ENCODE results near the gene FLT3. TPM values are rescaled to one million over a fixed set of nuclear protein-coding genes. Genes with fewer than 3 reads are reported as not detected.

Gene FLT3
- total RNA-seq, 1 donor from 2014 or later = not detected

DNA sequence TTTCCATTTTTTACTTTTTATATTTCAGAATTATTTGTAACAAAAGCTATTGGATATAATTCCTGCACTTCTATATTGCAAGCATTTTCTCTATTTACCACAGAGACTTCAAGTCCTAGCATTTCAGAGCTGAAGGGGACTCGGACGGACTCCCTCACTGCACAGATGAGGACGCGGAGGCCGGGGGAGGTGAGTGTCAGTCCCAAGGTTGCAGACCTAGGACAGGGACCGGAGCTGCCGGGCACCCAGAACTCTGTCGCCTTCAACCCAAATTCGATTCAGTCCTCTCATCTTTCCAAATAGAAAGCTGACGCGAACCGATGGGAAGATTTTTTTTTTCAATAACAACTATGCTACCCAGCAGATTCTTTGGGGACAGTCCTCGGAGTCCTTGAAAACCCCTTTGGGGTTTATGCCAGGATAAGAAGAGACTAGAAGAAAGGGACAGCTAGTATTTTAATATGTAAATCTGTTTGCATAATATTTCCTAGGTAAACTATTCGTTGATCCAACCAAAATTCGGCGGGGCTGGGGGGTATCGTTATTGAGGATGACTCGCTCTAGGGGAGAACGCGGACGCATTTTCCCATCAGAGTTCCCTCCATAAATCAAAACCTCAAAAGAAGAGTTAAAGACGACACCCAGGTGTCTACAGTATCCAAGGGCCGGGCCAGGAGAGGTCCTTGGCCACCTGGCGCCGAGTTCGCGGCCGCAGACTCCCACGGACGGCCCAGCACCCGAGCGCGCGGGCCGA, 803 bp downstream of the FLT3 start:
- H3K9me3 Mint-ChIP-seq (ENCODE audit: unreplicated experiment) = no peaks in the 10 kb centered on the region
- TF ChIP-seq, protein P1, sequence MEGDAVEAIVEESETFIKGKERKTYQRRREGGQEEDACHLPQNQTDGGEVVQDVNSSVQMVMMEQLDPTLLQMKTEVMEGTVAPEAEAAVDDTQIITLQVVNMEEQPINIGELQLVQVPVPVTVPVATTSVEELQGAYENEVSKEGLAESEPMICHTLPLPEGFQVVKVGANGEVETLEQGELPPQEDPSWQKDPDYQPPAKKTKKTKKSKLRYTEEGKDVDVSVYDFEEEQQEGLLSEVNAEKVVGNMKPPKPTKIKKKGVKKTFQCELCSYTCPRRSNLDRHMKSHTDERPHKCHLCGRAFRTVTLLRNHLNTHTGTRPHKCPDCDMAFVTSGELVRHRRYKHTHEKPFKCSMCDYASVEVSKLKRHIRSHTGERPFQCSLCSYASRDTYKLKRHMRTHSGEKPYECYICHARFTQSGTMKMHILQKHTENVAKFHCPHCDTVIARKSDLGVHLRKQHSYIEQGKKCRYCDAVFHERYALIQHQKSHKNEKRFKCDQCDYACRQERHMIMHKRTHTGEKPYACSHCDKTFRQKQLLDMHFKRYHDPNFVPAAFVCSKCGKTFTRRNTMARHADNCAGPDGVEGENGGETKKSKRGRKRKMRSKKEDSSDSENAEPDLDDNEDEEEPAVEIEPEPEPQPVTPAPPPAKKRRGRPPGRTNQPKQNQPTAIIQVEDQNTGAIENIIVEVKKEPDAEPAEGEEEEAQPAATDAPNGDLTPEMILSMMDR (IDR thresholded peaks at IDR 0.05; ENCODE audit: unreplicated experiment) = no peak
- no peak overlapping the region for H3K27ac Mint-ChIP-seq (ENCODE audit: unreplicated experiment)
- H3K4me1 Mint-ChIP-seq (ENCODE audit: unreplicated experiment) = peaks cover 3% of the 10 kb centered on the region
- H3K27me3 Mint-ChIP-seq (ENCODE audit: unreplicated experiment) = peaks cover 6% of the 10 kb centered on the region
- H3K4me3 Mint-ChIP-seq (ENCODE audit: unreplicated experiment) = peak overlapping the region; percentile 24
- no peaks in the 10 kb centered on the region for H3K36me3 Mint-ChIP-seq (ENCODE audit: low read depth, unreplicated experiment)
- DNase-seq (ENCODE audit: low spot score) = no peak

DNA sequence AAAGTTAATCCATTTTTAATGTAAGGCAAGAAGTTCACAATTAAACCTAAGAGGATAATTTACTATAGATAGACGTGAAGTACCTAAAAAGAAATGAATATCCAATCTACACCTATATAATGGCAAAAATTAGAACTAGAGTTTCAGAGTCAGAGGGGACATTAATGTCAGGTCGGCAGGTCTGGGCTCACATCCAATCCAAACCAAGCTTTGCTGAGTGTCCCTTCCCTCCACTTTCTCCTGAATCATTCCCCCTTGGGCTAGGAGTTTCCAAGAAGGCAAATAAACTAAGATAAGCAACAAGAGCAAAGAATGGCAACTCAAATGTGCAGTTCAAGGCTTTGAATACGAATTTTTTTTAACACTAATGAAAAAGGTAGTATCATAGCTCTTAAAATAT, 2.9 kb downstream of the FLT3 start:
- Mint-ChIP-seq H3K27me3 (ENCODE audit: unreplicated experiment) (peaks cover 7% of the 10 kb centered on the region), H3K27ac (ENCODE audit: unreplicated experiment) (no peak overlapping the region), H3K9me3 (ENCODE audit: unreplicated experiment) (no peaks in the 10 kb centered on the region), H3K4me1 (ENCODE audit: unreplicated experiment) (peaks cover 3% of the 10 kb centered on the region), H3K4me3 (ENCODE audit: unreplicated experiment) (no peak overlapping the region), H3K36me3 (ENCODE audit: low read depth, unreplicated experiment) (no peaks in the 10 kb centered on the region)
- no peak for DNase-seq (ENCODE audit: low spot score)
- TF ChIP-seq, protein P1 (IDR thresholded peaks at IDR 0.05; ENCODE audit: unreplicated experiment) = no peak

DNA sequence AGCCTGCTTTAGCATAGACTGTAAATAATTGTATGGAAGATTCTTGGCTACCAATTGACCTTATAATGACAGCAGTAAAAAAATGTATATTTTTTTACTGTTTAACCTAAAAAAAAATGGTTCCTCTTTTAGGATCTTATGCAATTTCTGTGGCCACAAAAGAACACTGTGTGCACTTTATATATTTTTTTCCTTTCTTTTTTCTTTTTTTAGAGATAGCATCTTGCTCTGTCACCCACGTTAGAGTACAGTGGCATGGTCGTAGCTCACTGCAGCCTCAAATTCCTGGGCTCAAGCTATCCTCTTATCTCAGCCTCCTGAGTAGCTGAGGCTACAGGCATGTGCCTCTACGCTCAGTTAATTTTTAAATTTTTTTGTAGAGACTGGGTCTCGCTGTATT, 6.1 kb downstream of the FLT3 start:
- Mint-ChIP-seq H3K36me3 (ENCODE audit: low read depth, unreplicated experiment) (no peaks in the 10 kb centered on the region), H3K9me3 (ENCODE audit: unreplicated experiment) (no peaks in the 10 kb centered on the region), H3K27me3 (ENCODE audit: unreplicated experiment) (peaks cover 5% of the 10 kb centered on the region), H3K4me3 (ENCODE audit: unreplicated experiment) (no peak overlapping the region), H3K27ac (ENCODE audit: unreplicated experiment) (no peak overlapping the region), H3K4me1 (ENCODE audit: unreplicated experiment) (peaks cover under 1% of the 10 kb centered on the region)
- TF ChIP-seq, protein P1 (IDR thresholded peaks at IDR 0.05; ENCODE audit: unreplicated experiment) = no peak
- no peak for DNase-seq (ENCODE audit: low spot score)

DNA sequence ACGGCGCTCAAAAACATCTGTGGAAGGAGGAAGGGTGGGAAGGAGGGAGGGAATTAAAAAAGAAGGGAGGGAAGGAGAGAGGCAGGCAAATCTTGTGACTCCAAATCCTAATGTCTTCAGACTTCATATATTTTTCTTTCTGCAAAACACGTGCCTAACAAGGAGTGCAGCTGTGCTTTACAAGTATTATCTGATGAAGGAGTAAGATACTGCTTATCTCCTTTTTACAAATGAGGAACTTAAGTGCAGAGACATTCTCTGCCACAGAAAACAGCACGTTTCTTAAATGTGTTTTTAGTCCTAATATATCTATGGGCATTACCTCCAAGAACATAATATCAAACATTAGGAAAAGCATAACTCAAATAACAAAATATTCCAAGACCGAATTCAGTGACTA, 6.5 kb downstream of the FLT3 start:
- H3K27ac Mint-ChIP-seq (ENCODE audit: unreplicated experiment) = no peak overlapping the region
- H3K4me1 Mint-ChIP-seq (ENCODE audit: unreplicated experiment) = no peaks in the 10 kb centered on the region
- TF ChIP-seq, protein P1 (IDR thresholded peaks at IDR 0.05; ENCODE audit: unreplicated experiment) = no peak
- H3K9me3 Mint-ChIP-seq (ENCODE audit: unreplicated experiment) = no peaks in the 10 kb centered on the region
- no peak for DNase-seq (ENCODE audit: low spot score)
- no peak overlapping the region for H3K4me3 Mint-ChIP-seq (ENCODE audit: unreplicated experiment)
- no peaks in the 10 kb centered on the region for H3K36me3 Mint-ChIP-seq (ENCODE audit: low read depth, unreplicated experiment)
- H3K27me3 Mint-ChIP-seq (ENCODE audit: unreplicated experiment) = peaks cover 5% of the 10 kb centered on the region

DNA sequence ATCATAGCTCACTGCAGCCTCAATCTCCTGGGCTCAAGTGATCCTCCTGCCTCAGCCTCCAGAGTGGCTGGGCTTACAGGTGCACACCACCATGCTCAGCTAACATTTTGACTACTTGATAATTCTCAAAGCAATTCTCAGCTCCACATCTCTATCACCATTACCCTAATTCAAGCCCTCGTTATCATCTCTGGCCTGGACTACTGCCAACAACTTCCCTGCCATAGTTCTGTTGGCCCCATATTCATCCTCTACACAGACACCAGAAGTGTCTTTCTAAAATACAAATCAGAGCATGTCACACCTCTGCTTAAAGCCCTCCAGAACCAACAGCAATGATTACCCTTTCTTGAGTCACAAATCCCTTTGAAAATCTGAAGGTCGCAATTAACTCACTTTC, 7.9 kb downstream of the FLT3 start:
- Mint-ChIP-seq H3K9me3 (ENCODE audit: unreplicated experiment) (no peaks in the 10 kb centered on the region), H3K36me3 (ENCODE audit: low read depth, unreplicated experiment) (no peaks in the 10 kb centered on the region), H3K27me3 (ENCODE audit: unreplicated experiment) (peaks cover 3% of the 10 kb centered on the region), H3K4me3 (ENCODE audit: unreplicated experiment) (no peak overlapping the region), H3K27ac (ENCODE audit: unreplicated experiment) (no peak overlapping the region), H3K4me1 (ENCODE audit: unreplicated experiment) (no peaks in the 10 kb centered on the region)
- DNase-seq (ENCODE audit: low spot score) = no peak
- TF ChIP-seq, protein P1 (IDR thresholded peaks at IDR 0.05; ENCODE audit: unreplicated experiment) = no peak

Data from endothelial cell (in vitro differentiated cells).